CD4-positive, alpha-beta T cell (primary cell): ENCODE data around the gene TNRC6B. TPM values are rescaled to one million over a fixed set of nuclear protein-coding genes. Genes with fewer than 3 reads are reported as not detected.

ENCODE experiments used
- ATAC-seq: fragments of 200-7000 bp; cut with Tn5 transposase; one replicate; pipeline ENCODE4 v1.10.0; 2022; ENCODE audit warnings: mild to moderate bottlenecking; ENCODE audit not compliant: poor library complexity
- CTCF ChIA-PET: fragments of 350-600 bp; sonication (Branson Sonifier 250); formaldehyde crosslinking; loops from one replicate; lab custom pipeline; 2021; ENCODE audit warnings: antibody characterized with exemption, inconsistent platforms; lab: Charles Lee
- POLR2A ChIA-PET: fragments of 350-600 bp; sonication (Branson Sonifier 250); formaldehyde crosslinking; loops from one replicate; lab custom pipeline; 2021; ENCODE audit warnings: antibody characterized with exemption, inconsistent platforms; lab: Charles Lee
- DNase-seq, 14 experiments: peaks; one replicate each; pipeline ENCODE4 v3.0.0-alpha.2; 2013 to 2020; ENCODE audit warnings: mixed read lengths in 2 of 14
- H3K27ac ChIP-seq, 2 donors: one replicate each; pipeline versions ENCODE4 v1.5.1 to v1.7.0; 2013; ENCODE audit warnings: low read length in 2 of 2, low read depth in 1 of 2, mild to moderate bottlenecking in 1 of 2
- H3K27me3 ChIP-seq, 2 experiments: 1 replicate in 1 of 2; 2 replicates in 1 of 2; pipeline versions ENCODE4 v1.6.1 to v1.7.0; 2013; ENCODE audit warnings: low read length in 2 of 2, control low read depth in 1 of 2, mild to moderate bottlenecking in 1 of 2, moderate library complexity in 1 of 2; ENCODE audit not compliant: insufficient read depth in 2 of 2, control insufficient read depth in 1 of 2
- H3K36me3 ChIP-seq: one replicate; pipeline ENCODE4 v1.6.1; 2013; ENCODE audit warnings: low read length, control low read depth; ENCODE audit not compliant: insufficient read depth
- H3K4me1 ChIP-seq: one replicate; pipeline ENCODE4 v1.6.1; 2013; ENCODE audit warnings: low read length, control low read depth; ENCODE audit not compliant: insufficient read depth
- H3K4me3 ChIP-seq: one replicate; pipeline ENCODE4 v1.5.1; 2013; ENCODE audit warnings: mild to moderate bottlenecking, low read length, moderate library complexity
- H3K9me3 ChIP-seq, 2 experiments: 1 replicate in 1 of 2; 2 replicates in 1 of 2; pipeline versions ENCODE4 v1.6.1 to v1.7.0; 2013; ENCODE audit warnings: low read length in 2 of 2, mild to moderate bottlenecking in 2 of 2, control low read depth in 1 of 2, moderate library complexity in 1 of 2; ENCODE audit not compliant: control insufficient read depth in 1 of 2, insufficient read depth in 1 of 2
- H3K27ac Mint-ChIP-seq: one replicate; pipeline ENCODE4 v1.8.0; 2020; ENCODE audit warnings: mixed read lengths
- H3K27me3 Mint-ChIP-seq: one replicate; pipeline ENCODE4 v1.8.0; 2021; ENCODE audit warnings: mixed read lengths
- H3K36me3 Mint-ChIP-seq: one replicate; pipeline ENCODE4 v1.8.0; 2021; ENCODE audit warnings: low read depth, mixed read lengths
- H3K4me1 Mint-ChIP-seq: one replicate; pipeline ENCODE4 v1.8.0; 2021; ENCODE audit warnings: low read depth, mixed read lengths
- H3K4me3 Mint-ChIP-seq: one replicate; pipeline ENCODE4 v1.8.0; 2020; ENCODE audit warnings: mild to moderate bottlenecking, mixed read lengths
- H3K9me3 Mint-ChIP-seq: one replicate; pipeline ENCODE4 v1.8.0; 2020; ENCODE audit warnings: mixed read lengths
- CTCF ChIP-seq: fragments of 200-600 bp; IDR thresholded peaks from one replicate; pipeline ENCODE4 v1.8.0; 2022; ENCODE audit warnings: antibody characterized with exemption, mild to moderate bottlenecking
- intact Hi-C, 2 experiments: fragments of 100-400 bp; cut with DNase I in 1 of 2; cut with micrococcal nuclease in 1 of 2; formaldehyde crosslinking; loops; one replicate each; pipeline versions ENCODE4 v1.15.1 to v1.9.0; 2023 to 2025; cut with DNase I, micrococcal nuclease
- total RNA-seq, 174 experiments: library from RNA in 2 of 174; stranded (reverse) in 2 of 174; gene quantifications; one replicate each; pipeline ENCODE4 v1.2.3 and lab custom pipeline; 2021 to 2026

TNRC6B gene
- total RNA-seq, 2 experiments from 2014 or later = 110 to 111 TPM

GRCh38 chr22:40352763-40353162 is 175.0 kb downstream of the TNRC6B start:
- Mint-ChIP-seq H3K9me3 (no peaks in the 10 kb centered on the region), H3K4me3 (no peak overlapping the region), H3K36me3 (peaks cover 83% of the 10 kb centered on the region), H3K27me3 (no peaks in the 10 kb centered on the region), H3K27ac (peak overlapping the region; percentile 39), H3K4me1 (peaks cover 21% of the 10 kb centered on the region)
- H3K36me3 ChIP-seq = peaks cover 88% of the 10 kb centered on the region
- intact Hi-C loops = no loop called here
- ATAC-seq (no peak), DNase-seq (no peak)
- H3K27ac ChIP-seq = no peak overlapping the region
- no peaks in the 10 kb centered on the region for H3K27me3 ChIP-seq
- H3K9me3 ChIP-seq = no peaks in the 10 kb centered on the region
- ChIA-PET POLR2A (interaction anchor here (2.2 kb wide), 1 partner anchor 309 kb away, joined by 8 read pairs; no protein-coding TSS in a partner anchor), CTCF (interaction anchor here (1.4 kb wide), 1 partner anchor 50 kb away, joined by 3 read pairs; no protein-coding TSS in a partner anchor)
- peaks cover 11% of the 10 kb centered on the region for H3K4me1 ChIP-seq
- no peak for TF ChIP-seq CTCF
- no peak overlapping the region for H3K4me3 ChIP-seq

GRCh38 chr22:40361100-40361499 is 183.4 kb downstream of the TNRC6B start:
- CTCF ChIA-PET = interaction anchor here (0.7 kb wide), 1 partner anchor 513 kb away, joined by 3 read pairs; no protein-coding TSS in a partner anchor
- no peak overlapping the region for H3K27ac Mint-ChIP-seq

GRCh38 chr22:40363059-40363458 is 185.3 kb downstream of the TNRC6B start:
- peak overlapping the region; percentile 65 for H3K27ac Mint-ChIP-seq
- H3K27me3 Mint-ChIP-seq = no peaks in the 10 kb centered on the region
- no peak for TF ChIP-seq CTCF
- POLR2A ChIA-PET = no interaction called here
- CTCF ChIA-PET = interaction anchor here (1.0 kb wide), 1 partner anchor 15 kb away, joined by 3 read pairs; no protein-coding TSS in a partner anchor
- H3K4me3 ChIP-seq = no peak overlapping the region
- no peak overlapping the region for H3K27ac ChIP-seq
- ATAC-seq (no peak), DNase-seq (no peak)
- H3K36me3 ChIP-seq = peaks cover 97% of the 10 kb centered on the region
- no peaks in the 10 kb centered on the region for H3K27me3 ChIP-seq
- intact Hi-C loops = no loop called here
- no peaks in the 10 kb centered on the region for H3K4me1 Mint-ChIP-seq
- H3K9me3 ChIP-seq = no peaks in the 10 kb centered on the region
- no peaks in the 10 kb centered on the region for H3K9me3 Mint-ChIP-seq
- peaks cover 99% of the 10 kb centered on the region for H3K36me3 Mint-ChIP-seq
- H3K4me1 ChIP-seq = no peaks in the 10 kb centered on the region
- no peak overlapping the region for H3K4me3 Mint-ChIP-seq

More at GRCh38 chr22:40361100-40361499, 183.4 kb downstream of the TNRC6B start:
- H3K27ac ChIP-seq = no peak overlapping the region
- peaks cover 95% of the 10 kb centered on the region for H3K36me3 ChIP-seq
- H3K4me3 ChIP-seq = no peak overlapping the region
- H3K4me1 ChIP-seq = no peaks in the 10 kb centered on the region
- no peak for TF ChIP-seq CTCF
- H3K9me3 ChIP-seq = no peaks in the 10 kb centered on the region
- Mint-ChIP-seq H3K27me3 (no peaks in the 10 kb centered on the region), H3K4me3 (no peak overlapping the region), H3K4me1 (no peaks in the 10 kb centered on the region), H3K9me3 (no peaks in the 10 kb centered on the region), H3K36me3 (peaks cover 98% of the 10 kb centered on the region)
- ATAC-seq (no peak), DNase-seq (no peak)
- POLR2A ChIA-PET = interaction anchor here (0.9 kb wide), 1 partner anchor 141 kb away, joined by 3 read pairs; no protein-coding TSS in a partner anchor
- intact Hi-C loops = no loop called here
- no peaks in the 10 kb centered on the region for H3K27me3 ChIP-seq
